SK-N-SH (cell line): ENCODE results near the gene USP34. TPM values are rescaled to one million over a fixed set of nuclear protein-coding genes. Genes with fewer than 3 reads are reported as not detected.

Experiments
- CTCF ChIA-PET: fragments of 300-600, 350-600 bp; formaldehyde crosslinking; extraction: SDS; loops from one replicate; lab custom pipeline; 2021; lab: Yijun Ruan, JAX
- POLR2A ChIA-PET: fragments of 350-600 bp; sonication (Branson Sonifier 250); formaldehyde crosslinking; extraction: SDS; loops from one replicate; lab custom pipeline; 2020; ENCODE audit warnings: antibody characterized with exemption, inconsistent platforms; lab: Yijun Ruan, JAX
- DNase-seq: peaks from one replicate; pipeline ENCODE4 v3.0.0; 2012
- H2AFZ ChIP-seq: fragments of 200-600 bp; sonication (generic); 2 replicates; pipeline ENCODE4 v1.8.1; 2016; ENCODE audit warnings: antibody characterized with exemption, mild to moderate bottlenecking, low read depth
- H3F3A ChIP-seq: fragments of 200-600 bp; sonication (generic); replicated peaks from 2 replicates; pipeline ENCODE3; 2016; ENCODE audit warnings: antibody characterized with exemption, mild to moderate bottlenecking; ENCODE audit not compliant: insufficient read depth
- H3K27ac ChIP-seq, 2 experiments: fragments of 200-500 bp in 1 of 2; fragments of 200-600 bp in 1 of 2; sonication (Bioruptor generic) in 1 of 2; sonication (generic), shearing (Covaris generic) in 1 of 2; 2 replicates each; pipeline versions ENCODE4 v1.5.1 to v1.6.1; 2014 to 2016; ENCODE audit warnings: low read depth in 2 of 2, inconsistent platforms in 1 of 2, low read length in 1 of 2, mild to moderate bottlenecking in 1 of 2, mixed read lengths in 1 of 2
- H3K27me3 ChIP-seq: fragments of 200-600 bp; sonication (generic), shearing (Covaris generic); 2 replicates; pipeline ENCODE4 v1.6.1; 2016; ENCODE audit warnings: mixed run types; ENCODE audit not compliant: insufficient read depth
- H3K36me3 ChIP-seq, 2 experiments: fragments of 200-500 bp in 1 of 2; fragments of 200-600 bp in 1 of 2; sonication (Bioruptor generic) in 1 of 2; sonication (generic) in 1 of 2; replicated peaks in 1 of 2; 2 replicates each; pipeline versions ENCODE3 to v1.5.1; 2014 to 2016; ENCODE audit warnings: low read length in 1 of 2, mild to moderate bottlenecking in 1 of 2; ENCODE audit not compliant: insufficient read depth in 2 of 2, control insufficient read depth in 1 of 2
- H3K4me1 ChIP-seq, 2 experiments: fragments of 200-500 bp in 1 of 2; fragments of 200-600 bp in 1 of 2; sonication (Bioruptor generic) in 1 of 2; sonication (generic), shearing (Covaris generic) in 1 of 2; 2 replicates each; pipeline versions ENCODE4 v1.5.1 to v1.6.1; 2014 to 2016; ENCODE audit warnings: low read depth in 1 of 2, low read length in 1 of 2, mixed run types in 1 of 2; ENCODE audit not compliant: insufficient read depth in 2 of 2, control insufficient read depth in 1 of 2
- H3K4me2 ChIP-seq: fragments of 200-600 bp; sonication (generic), shearing (Covaris generic); 2 replicates; pipeline ENCODE4 v1.6.1; 2017; ENCODE audit warnings: mixed run types
- H3K4me3 ChIP-seq, 2 experiments: fragments of 200-500 bp in 1 of 2; fragments of 200-600 bp in 1 of 2; sonication (Bioruptor generic) in 1 of 2; sonication (generic), shearing (Covaris generic) in 1 of 2; 2 replicates each; pipeline versions ENCODE4 v1.5.1 to v1.8.1; 2014 to 2016; ENCODE audit warnings: low read depth in 2 of 2, inconsistent platforms in 1 of 2, low read length in 1 of 2, mild to moderate bottlenecking in 1 of 2, mixed read lengths in 1 of 2, moderate library complexity in 1 of 2
- H3K79me2 ChIP-seq: fragments of 200-600 bp; sonication (generic); 2 replicates; pipeline ENCODE4 v1.8.1; 2017; ENCODE audit warnings: mild to moderate bottlenecking; ENCODE audit not compliant: insufficient read depth
- H3K9ac ChIP-seq: fragments of 200-600 bp; sonication (generic); 2 replicates; pipeline ENCODE4 v1.6.1; 2017; ENCODE audit warnings: mixed run types
- H3K9me2 ChIP-seq: fragments of 200-600 bp; sonication (generic); 2 replicates; pipeline ENCODE4 v1.6.1; 2017; ENCODE audit warnings: mixed run types
- H3K9me3 ChIP-seq: fragments of 200-600 bp; sonication (generic); 2 replicates; pipeline ENCODE4 v1.6.1; 2017; ENCODE audit warnings: mixed run types, mild to moderate bottlenecking, moderate library complexity
- H4K20me1 ChIP-seq: fragments of 200-600 bp; sonication (generic); 2 replicates; pipeline ENCODE4 v1.6.1; 2017; ENCODE audit warnings: mild to moderate bottlenecking, mixed run types; ENCODE audit not compliant: insufficient read depth
- CTCF ChIP-seq: fragments of 200-600 bp; sonication (generic); IDR thresholded peaks from 2 replicates; pipeline ENCODE4 v1.6.1; 2017; ENCODE audit warnings: antibody characterized with exemption, mild to moderate bottlenecking, moderate library complexity
- EP300 ChIP-seq, 2 experiments: IDR thresholded peaks; 2 replicates each; pipeline versions ENCODE4 v1.4.0 to v1.6.1; 2012; ENCODE audit warnings: borderline replicate concordance in 1 of 2, low read depth in 1 of 2, low read length in 1 of 2
- EZH2phosphoT487 ChIP-seq: fragments of 200-600 bp; sonication (generic); IDR thresholded peaks from 2 replicates; pipeline ENCODE4 v1.6.1; 2017; ENCODE audit warnings: low read depth, mixed run types, mild to moderate bottlenecking, antibody characterized with exemption, moderate library complexity, borderline replicate concordance
- FOSL2 ChIP-seq: IDR thresholded peaks from 2 replicates; pipeline ENCODE4 v1.4.0; 2012; ENCODE audit warnings: low read depth, mild to moderate bottlenecking, moderate library complexity, borderline replicate concordance
- FOXJ3 ChIP-seq: sonication (generic); formaldehyde crosslinking; IDR thresholded peaks from 2 replicates; pipeline ENCODE4 v1.5.1; 2020; ENCODE audit warnings: mild to moderate bottlenecking, missing genetic modification reagents
- JUND ChIP-seq: IDR thresholded peaks from 2 replicates; pipeline ENCODE4 v1.4.0; 2012
- MAX ChIP-seq: IDR thresholded peaks from 2 replicates; pipeline ENCODE4 v1.4.0; 2012; ENCODE audit warnings: low read depth
- MXI1 ChIP-seq: IDR thresholded peaks from 2 replicates; pipeline ENCODE4 v1.6.1; 2012; ENCODE audit warnings: mild to moderate bottlenecking, low read depth, low read length, improper control_type of control experiment
- NFIC ChIP-seq: IDR thresholded peaks from 2 replicates; pipeline ENCODE4 v1.4.0; 2012; ENCODE audit warnings: borderline replicate concordance
- PBX3 ChIP-seq: IDR thresholded peaks from 2 replicates; pipeline ENCODE4; 2012
- POLR2AphosphoS5 ChIP-seq: IDR thresholded peaks from 2 replicates; pipeline ENCODE4 v1.6.1; 2012; ENCODE audit warnings: low read depth, low read length
- RFX5 ChIP-seq: IDR thresholded peaks from 2 replicates; pipeline ENCODE4 v1.6.1; 2012; ENCODE audit warnings: mild to moderate bottlenecking, improper control_type of control experiment, low read length
- SMC3 ChIP-seq: IDR thresholded peaks from 2 replicates; pipeline ENCODE4 v1.6.1; 2012; ENCODE audit warnings: low read depth, low read length, improper control_type of control experiment
- TAF1 ChIP-seq: IDR thresholded peaks from 2 replicates; pipeline ENCODE4 v1.6.1; 2012; ENCODE audit warnings: low read depth, mild to moderate bottlenecking, low read length, moderate library complexity, borderline replicate concordance
- TEAD4 ChIP-seq: IDR thresholded peaks from 2 replicates; pipeline ENCODE4 v1.4.0; 2012; ENCODE audit warnings: mild to moderate bottlenecking, borderline replicate concordance; ENCODE audit not compliant: insufficient read depth
- USF1 ChIP-seq: IDR thresholded peaks from 2 replicates; pipeline ENCODE4 v1.4.0; 2012; ENCODE audit warnings: low read depth, borderline replicate concordance
- YY1 ChIP-seq: IDR thresholded peaks from 2 replicates; pipeline ENCODE4 v1.4.0; 2012; ENCODE audit warnings: low read depth, mild to moderate bottlenecking
- polyA plus RNA-seq, 3 experiments: library from polyadenylated mRNA; depleted of rRNA; stranded (reverse); fragments of >200 nt; gene quantifications; 2 replicates each; pipeline ENCODE4 v1.2.3, GENCODE V29; 2012
- TF ChIP-seq, protein P1 (sequence below): IDR thresholded peaks from 2 replicates; pipeline ENCODE4 v1.4.0; 2012; ENCODE audit warnings: low read depth, borderline replicate concordance
- TF ChIP-seq, protein P2 (sequence below): IDR thresholded peaks from 2 replicates; pipeline ENCODE4 v1.6.1; 2012; ENCODE audit warnings: mild to moderate bottlenecking, low read depth, low read length, moderate library complexity
- TF ChIP-seq, protein P3 (sequence below): fragments of 150-350 bp; IDR thresholded peaks from 2 replicates; pipeline ENCODE4 v1.6.1; 2016; ENCODE audit warnings: mild to moderate bottlenecking, low read depth, low read length

Gene USP34
- polyA plus RNA-seq, 1 of the 3 experiments (the other 2 are of a cell fraction): 31.4 TPM

DNA sequence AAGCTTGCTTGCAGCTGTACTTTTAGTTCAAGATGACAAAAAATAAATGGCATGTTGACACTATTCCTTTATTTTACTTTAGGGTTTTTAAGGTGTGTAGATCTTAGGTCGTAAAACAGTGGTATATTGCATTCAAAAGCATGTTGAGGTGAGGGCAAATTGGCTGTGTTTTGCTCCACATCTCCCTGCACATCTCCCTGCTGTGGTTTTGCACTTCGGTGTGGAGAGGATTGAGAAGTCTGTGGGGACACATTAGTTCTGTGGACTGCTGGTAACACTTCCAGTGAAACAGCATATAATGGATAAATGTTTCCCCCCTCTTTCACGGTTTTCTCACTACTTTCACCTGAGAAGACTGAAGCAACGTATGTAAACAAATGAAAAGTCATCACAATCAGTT lies 283.8 kb downstream of the USP34 start (continued):
- TF ChIP-seq USF1: no peak
- no peak for TF ChIP-seq POLR2AphosphoS5
- no peak for TF ChIP-seq EZH2phosphoT487
- TF ChIP-seq TEAD4: no peak
- no peak for TF ChIP-seq FOXJ3
- TF ChIP-seq MXI1: no peak
- no peak for TF ChIP-seq JUND
- TF ChIP-seq, all 33 proteins: peak for 0

GRCh38 chr2:61185231-61185728 lies 285.6 kb downstream of the USP34 start:
- H3K4me2 ChIP-seq: no peak overlapping the region
- POLR2A ChIA-PET: no interaction called here
- H3K4me3 ChIP-seq: no peak overlapping the region
- H2AFZ ChIP-seq: no peak overlapping the region
- TF ChIP-seq MXI1 (no peak), TAF1 (no peak), EP300 (IDR thresholded peaks at IDR 0.05; ENCODE audit: borderline replicate concordance in 1 of 2, low read depth in 1 of 2, low read length in 1 of 2) (no peak), SMC3 (no peak), FOSL2 (no peak), PBX3 (no peak), YY1 (no peak), CTCF (no peak), NFIC (no peak), POLR2AphosphoS5 (no peak), JUND (no peak), RFX5 (no peak), MAX (no peak), EZH2phosphoT487 (no peak)
- TF ChIP-seq, protein P1, sequence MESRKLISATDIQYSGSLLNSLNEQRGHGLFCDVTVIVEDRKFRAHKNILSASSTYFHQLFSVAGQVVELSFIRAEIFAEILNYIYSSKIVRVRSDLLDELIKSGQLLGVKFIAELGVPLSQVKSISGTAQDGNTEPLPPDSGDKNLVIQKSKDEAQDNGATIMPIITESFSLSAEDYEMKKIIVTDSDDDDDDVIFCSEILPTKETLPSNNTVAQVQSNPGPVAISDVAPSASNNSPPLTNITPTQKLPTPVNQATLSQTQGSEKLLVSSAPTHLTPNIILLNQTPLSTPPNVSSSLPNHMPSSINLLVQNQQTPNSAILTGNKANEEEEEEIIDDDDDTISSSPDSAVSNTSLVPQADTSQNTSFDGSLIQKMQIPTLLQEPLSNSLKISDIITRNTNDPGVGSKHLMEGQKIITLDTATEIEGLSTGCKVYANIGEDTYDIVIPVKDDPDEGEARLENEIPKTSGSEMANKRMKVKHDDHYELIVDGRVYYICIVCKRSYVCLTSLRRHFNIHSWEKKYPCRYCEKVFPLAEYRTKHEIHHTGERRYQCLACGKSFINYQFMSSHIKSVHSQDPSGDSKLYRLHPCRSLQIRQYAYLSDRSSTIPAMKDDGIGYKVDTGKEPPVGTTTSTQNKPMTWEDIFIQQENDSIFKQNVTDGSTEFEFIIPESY: no peak
- TF ChIP-seq, protein P2, sequence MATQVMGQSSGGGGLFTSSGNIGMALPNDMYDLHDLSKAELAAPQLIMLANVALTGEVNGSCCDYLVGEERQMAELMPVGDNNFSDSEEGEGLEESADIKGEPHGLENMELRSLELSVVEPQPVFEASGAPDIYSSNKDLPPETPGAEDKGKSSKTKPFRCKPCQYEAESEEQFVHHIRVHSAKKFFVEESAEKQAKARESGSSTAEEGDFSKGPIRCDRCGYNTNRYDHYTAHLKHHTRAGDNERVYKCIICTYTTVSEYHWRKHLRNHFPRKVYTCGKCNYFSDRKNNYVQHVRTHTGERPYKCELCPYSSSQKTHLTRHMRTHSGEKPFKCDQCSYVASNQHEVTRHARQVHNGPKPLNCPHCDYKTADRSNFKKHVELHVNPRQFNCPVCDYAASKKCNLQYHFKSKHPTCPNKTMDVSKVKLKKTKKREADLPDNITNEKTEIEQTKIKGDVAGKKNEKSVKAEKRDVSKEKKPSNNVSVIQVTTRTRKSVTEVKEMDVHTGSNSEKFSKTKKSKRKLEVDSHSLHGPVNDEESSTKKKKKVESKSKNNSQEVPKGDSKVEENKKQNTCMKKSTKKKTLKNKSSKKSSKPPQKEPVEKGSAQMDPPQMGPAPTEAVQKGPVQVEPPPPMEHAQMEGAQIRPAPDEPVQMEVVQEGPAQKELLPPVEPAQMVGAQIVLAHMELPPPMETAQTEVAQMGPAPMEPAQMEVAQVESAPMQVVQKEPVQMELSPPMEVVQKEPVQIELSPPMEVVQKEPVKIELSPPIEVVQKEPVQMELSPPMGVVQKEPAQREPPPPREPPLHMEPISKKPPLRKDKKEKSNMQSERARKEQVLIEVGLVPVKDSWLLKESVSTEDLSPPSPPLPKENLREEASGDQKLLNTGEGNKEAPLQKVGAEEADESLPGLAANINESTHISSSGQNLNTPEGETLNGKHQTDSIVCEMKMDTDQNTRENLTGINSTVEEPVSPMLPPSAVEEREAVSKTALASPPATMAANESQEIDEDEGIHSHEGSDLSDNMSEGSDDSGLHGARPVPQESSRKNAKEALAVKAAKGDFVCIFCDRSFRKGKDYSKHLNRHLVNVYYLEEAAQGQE: no peak
- TF ChIP-seq, protein P3, sequence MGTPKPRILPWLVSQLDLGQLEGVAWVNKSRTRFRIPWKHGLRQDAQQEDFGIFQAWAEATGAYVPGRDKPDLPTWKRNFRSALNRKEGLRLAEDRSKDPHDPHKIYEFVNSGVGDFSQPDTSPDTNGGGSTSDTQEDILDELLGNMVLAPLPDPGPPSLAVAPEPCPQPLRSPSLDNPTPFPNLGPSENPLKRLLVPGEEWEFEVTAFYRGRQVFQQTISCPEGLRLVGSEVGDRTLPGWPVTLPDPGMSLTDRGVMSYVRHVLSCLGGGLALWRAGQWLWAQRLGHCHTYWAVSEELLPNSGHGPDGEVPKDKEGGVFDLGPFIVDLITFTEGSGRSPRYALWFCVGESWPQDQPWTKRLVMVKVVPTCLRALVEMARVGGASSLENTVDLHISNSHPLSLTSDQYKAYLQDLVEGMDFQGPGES: no peak
- TF ChIP-seq, all 33 proteins: peak for 0
- DNase-seq: no peak
- Histone ChIP-seq H3K9ac (no peak overlapping the region), H3F3A (peaks cover 21% of the 10 kb centered on the region), H3K27me3 (no peaks in the 10 kb centered on the region), H3K4me1 (peaks cover 16 to 21% of the 10 kb centered on the region in 2 experiments; a peak in 3 of 4 replicates), H3K27ac (no peak overlapping the region), H3K36me3 (peaks cover 86 to 89% of the 10 kb centered on the region in 2 experiments), H3K9me3 (no peaks in the 10 kb centered on the region), H3K9me2 (no peaks in the 10 kb centered on the region), H3K79me2 (peaks cover 26% of the 10 kb centered on the region; the same call in 1 of the 2 replicates), H4K20me1 (no peaks in the 10 kb centered on the region)
- CTCF ChIA-PET: interaction anchor here (0.7 to 1.0 kb wide), 2 partner anchors 9 to 42 kb away, joined by 3 read pairs; no protein-coding TSS in a partner anchor
